ENCODE measurements around the gene SGPP2. TPM values are rescaled to one million over a fixed set of nuclear protein-coding genes. Genes with fewer than 3 reads are reported as not detected.

Gene SGPP2
- total RNA-seq, 1 experiment from 2014 or later = 0.09 TPM

- TF ChIP-seq CTCF (conservative IDR thresholded peaks at IDR 0.05; ENCODE audit: low read depth, low read length) (no peak), EZH2 (IDR thresholded peaks at IDR 0.05; ENCODE audit: borderline replicate concordance, low read depth, low read length, poor library complexity, severe bottlenecking) (no peak)
- Histone ChIP-seq H3K4me1 (ENCODE audit: insufficient read depth, low read length, poor library complexity, severe bottlenecking) (peaks cover 5% of the 10 kb centered on the region), H3K27me3 (replicated peaks; ENCODE audit: insufficient read depth, low read depth, low read length, poor library complexity) (no peaks in the 10 kb centered on the region), H3K4me3 (ENCODE audit: low read depth, low read length, poor library complexity, severe bottlenecking) (no peak overlapping the region), H3K27ac (ENCODE audit: low read depth, low read length, poor library complexity, severe bottlenecking) (no peak overlapping the region), H3K9me3 (ENCODE audit: low read depth, low read length, poor library complexity, severe bottlenecking) (no peaks in the 10 kb centered on the region), H3K36me3 (ENCODE audit: insufficient read depth, low read length, poor library complexity, severe bottlenecking) (peaks cover 24% of the 10 kb centered on the region)
- CTCF ChIA-PET = no interaction called here
- DNase-seq (ENCODE audit: low spot score) = no peak
- no TSS peak for BruUV-seq (replicated peaks)
- POLR2A ChIA-PET (ENCODE audit: low non-redundant PET) = no interaction called here
- intact Hi-C loops (cut with micrococcal nuclease; ENCODE audit: unreplicated experiment) = no loop called here
Observed at GRCh38 chr2:222594679-222595078, 170.3 kb downstream of the SGPP2 start.

- Histone ChIP-seq H3K4me3 (ENCODE audit: low read depth, low read length, poor library complexity, severe bottlenecking) (no peak overlapping the region), H3K27ac (ENCODE audit: low read depth, low read length, poor library complexity, severe bottlenecking) (no peak overlapping the region), H3K9me3 (ENCODE audit: low read depth, low read length, poor library complexity, severe bottlenecking) (no peaks in the 10 kb centered on the region), H3K27me3 (replicated peaks; ENCODE audit: insufficient read depth, low read depth, low read length, poor library complexity) (no peaks in the 10 kb centered on the region), H3K36me3 (ENCODE audit: insufficient read depth, low read length, poor library complexity, severe bottlenecking) (peaks cover 28% of the 10 kb centered on the region), H3K4me1 (ENCODE audit: insufficient read depth, low read length, poor library complexity, severe bottlenecking) (peaks cover 5% of the 10 kb centered on the region)
- POLR2A ChIA-PET (ENCODE audit: low non-redundant PET) = no interaction called here
- DNase-seq (ENCODE audit: low spot score) = no peak
- BruUV-seq (replicated peaks) = no TSS peak
- intact Hi-C loops (cut with micrococcal nuclease; ENCODE audit: unreplicated experiment) = no loop called here
- TF ChIP-seq EZH2 (IDR thresholded peaks at IDR 0.05; ENCODE audit: borderline replicate concordance, low read depth, low read length, poor library complexity, severe bottlenecking) (no peak), CTCF (conservative IDR thresholded peaks at IDR 0.05; ENCODE audit: low read depth, low read length) (no peak)
- CTCF ChIA-PET = no interaction called here
Observed at GRCh38 chr2:222595581-222595980, 171.2 kb downstream of the SGPP2 start.

- intact Hi-C loops (cut with micrococcal nuclease; ENCODE audit: unreplicated experiment) = no loop called here
- Histone ChIP-seq H3K9me3 (ENCODE audit: low read depth, low read length, poor library complexity, severe bottlenecking) (no peaks in the 10 kb centered on the region), H3K27ac (ENCODE audit: low read depth, low read length, poor library complexity, severe bottlenecking) (no peak overlapping the region), H3K27me3 (replicated peaks; ENCODE audit: insufficient read depth, low read depth, low read length, poor library complexity) (no peaks in the 10 kb centered on the region), H3K36me3 (ENCODE audit: insufficient read depth, low read length, poor library complexity, severe bottlenecking) (peaks cover 29% of the 10 kb centered on the region), H3K4me3 (ENCODE audit: low read depth, low read length, poor library complexity, severe bottlenecking) (no peak overlapping the region), H3K4me1 (ENCODE audit: insufficient read depth, low read length, poor library complexity, severe bottlenecking) (no peaks in the 10 kb centered on the region)
- POLR2A ChIA-PET (ENCODE audit: low non-redundant PET) = no interaction called here
- no peak for TF ChIP-seq EZH2 (IDR thresholded peaks at IDR 0.05; ENCODE audit: borderline replicate concordance, low read depth, low read length, poor library complexity, severe bottlenecking)
- TF ChIP-seq CTCF (conservative IDR thresholded peaks at IDR 0.05; ENCODE audit: low read depth, low read length) = no peak
- BruUV-seq (replicated peaks) = no TSS peak
- CTCF ChIA-PET = no interaction called here
- DNase-seq (ENCODE audit: low spot score) = no peak
Observed at GRCh38 chr2:222598611-222599010, 174.3 kb downstream of the SGPP2 start.
